HEK293T (cell line): ENCODE results near the gene MGST1.
"Not testable (repeated sequence)": the region's sequence is repeated elsewhere in the genome, so short reads cannot be mapped to it uniquely, and the experiment has no call there.

Experiments used
- CTCF ChIA-PET: fragments of 350-600 bp; formaldehyde crosslinking; extraction: SDS; loops from one replicate; lab custom pipeline; 2021; ENCODE audit warnings: antibody characterized with exemption, inconsistent platforms; lab: Yijun Ruan, JAX
- POLR2A ChIA-PET: fragments of 350-600 bp; formaldehyde crosslinking; extraction: SDS; loops from one replicate; lab custom pipeline; 2020; ENCODE audit warnings: antibody characterized with exemption, inconsistent platforms; lab: Yijun Ruan, JAX
- DNase-seq: peaks from one replicate; pipeline ENCODE4 v3.0.0; 2012; ENCODE audit warnings: mixed read lengths; ENCODE audit errors: extremely low spot score
- ARNT ChIP-seq: fragments of 450-650 bp; IDR thresholded peaks from 2 replicates; pipeline ENCODE4 v1.6.1; 2017; ENCODE audit warnings: mild to moderate bottlenecking
- BHLHE40 ChIP-seq: fragments of 450-650 bp; IDR thresholded peaks from 2 replicates; pipeline ENCODE4 v1.6.1; 2016; ENCODE audit warnings: mild to moderate bottlenecking, moderate library complexity, borderline replicate concordance
- CTBP1 ChIP-seq: fragments of 450-650 bp; IDR thresholded peaks from 2 replicates; pipeline ENCODE4 v1.6.1; 2016; ENCODE audit warnings: borderline replicate concordance
- ELF4 ChIP-seq: fragments of 450-650 bp; IDR thresholded peaks from 2 replicates; pipeline ENCODE4 v1.6.1; 2017; ENCODE audit warnings: antibody characterized with exemption
- FOXA1 ChIP-seq: fragments of 450-650 bp; IDR thresholded peaks from 2 replicates; pipeline ENCODE4 v1.6.1; 2016; ENCODE audit warnings: mild to moderate bottlenecking
- FOXK2 ChIP-seq: fragments of 450-650 bp; IDR thresholded peaks from 2 replicates; pipeline ENCODE4 v1.6.1; 2016; ENCODE audit warnings: mild to moderate bottlenecking
- FOXM1 ChIP-seq: fragments of 450-650 bp; IDR thresholded peaks from 2 replicates; pipeline ENCODE4 v1.6.1; 2017; ENCODE audit warnings: mild to moderate bottlenecking, borderline replicate concordance
- HDGF ChIP-seq: fragments of 450-650 bp; IDR thresholded peaks from 2 replicates; pipeline ENCODE4 v1.6.1; 2017; ENCODE audit warnings: antibody characterized with exemption, borderline replicate concordance
- L3MBTL2 ChIP-seq: fragments of 450-650 bp; conservative IDR thresholded peaks from 2 replicates; pipeline ENCODE4 v1.6.1; 2016; ENCODE audit warnings: mild to moderate bottlenecking
- LEF1 ChIP-seq: fragments of 450-650 bp; IDR thresholded peaks from 2 replicates; pipeline ENCODE4 v1.6.1; 2017; ENCODE audit warnings: mild to moderate bottlenecking, borderline replicate concordance
- NFRKB ChIP-seq: fragments of 450-650 bp; IDR thresholded peaks from 2 replicates; pipeline ENCODE4 v1.6.1; 2016; ENCODE audit warnings: mild to moderate bottlenecking, moderate library complexity
- PKNOX1 ChIP-seq: fragments of 450-650 bp; IDR thresholded peaks from 2 replicates; pipeline ENCODE4 v1.6.1; 2016
- SP1 ChIP-seq: fragments of 450-650 bp; IDR thresholded peaks from 2 replicates; pipeline ENCODE4 v1.6.1; 2017
- SUZ12 ChIP-seq: fragments of 450-650 bp; IDR thresholded peaks from 2 replicates; pipeline ENCODE4 v1.6.1; 2016; ENCODE audit warnings: mild to moderate bottlenecking
- TARDBP ChIP-seq: fragments of 450-650 bp; IDR thresholded peaks from 2 replicates; pipeline ENCODE4 v1.6.1; 2016
- ZNF384 ChIP-seq: fragments of 450-650 bp; IDR thresholded peaks from 2 replicates; pipeline ENCODE4 v1.6.1; 2016

MGST1 gene

DNA sequence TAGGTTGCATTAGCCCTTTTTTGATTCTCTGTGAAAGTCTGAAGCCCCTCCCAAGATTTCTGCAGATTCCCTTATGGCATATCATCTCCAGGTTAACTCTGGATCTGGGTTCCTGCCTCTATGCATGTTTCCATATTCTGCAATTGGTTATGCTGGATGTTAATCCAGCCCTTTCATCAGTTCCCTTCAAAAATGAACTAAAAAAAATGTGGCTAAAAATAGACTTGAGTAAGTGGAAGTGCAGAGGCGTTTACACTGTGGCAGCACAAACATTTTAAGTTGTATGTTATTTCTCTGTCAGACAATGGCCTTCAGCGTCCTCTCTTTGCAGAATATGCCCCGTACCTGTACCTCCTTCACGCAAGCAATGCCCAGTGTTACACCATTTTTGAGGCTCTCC lies 11.4 kb downstream of the MGST1 start:
- TF ChIP-seq BHLHE40 (no peak), NFRKB (no peak), L3MBTL2 (no peak), FOXK2 (no peak), ZNF384 (no peak), CTBP1 (no peak), ELF4 (no peak), LEF1 (no peak), FOXA1 (no peak), ARNT (no peak), SP1 (no peak), FOXM1 (no peak)
- CTCF ChIA-PET, result no interaction called here
- POLR2A ChIA-PET, result no interaction called here
- no peak for DNase-seq

GRCh38 chr12:16359512-16360491 lies 12.4 kb downstream of the MGST1 start:
- TF ChIP-seq PKNOX1, result no peak
- no peak for TF ChIP-seq HDGF
- TF ChIP-seq BHLHE40, result no peak
- no peak for TF ChIP-seq LEF1
- TF ChIP-seq CTBP1, result no peak
- TF ChIP-seq FOXA1, result no peak
- TF ChIP-seq NFRKB, result no peak
- TF ChIP-seq FOXM1, result no peak
- no peak for TF ChIP-seq SUZ12
- peak; percentile 68 for DNase-seq
- POLR2A ChIA-PET, result no interaction called here

DNA sequence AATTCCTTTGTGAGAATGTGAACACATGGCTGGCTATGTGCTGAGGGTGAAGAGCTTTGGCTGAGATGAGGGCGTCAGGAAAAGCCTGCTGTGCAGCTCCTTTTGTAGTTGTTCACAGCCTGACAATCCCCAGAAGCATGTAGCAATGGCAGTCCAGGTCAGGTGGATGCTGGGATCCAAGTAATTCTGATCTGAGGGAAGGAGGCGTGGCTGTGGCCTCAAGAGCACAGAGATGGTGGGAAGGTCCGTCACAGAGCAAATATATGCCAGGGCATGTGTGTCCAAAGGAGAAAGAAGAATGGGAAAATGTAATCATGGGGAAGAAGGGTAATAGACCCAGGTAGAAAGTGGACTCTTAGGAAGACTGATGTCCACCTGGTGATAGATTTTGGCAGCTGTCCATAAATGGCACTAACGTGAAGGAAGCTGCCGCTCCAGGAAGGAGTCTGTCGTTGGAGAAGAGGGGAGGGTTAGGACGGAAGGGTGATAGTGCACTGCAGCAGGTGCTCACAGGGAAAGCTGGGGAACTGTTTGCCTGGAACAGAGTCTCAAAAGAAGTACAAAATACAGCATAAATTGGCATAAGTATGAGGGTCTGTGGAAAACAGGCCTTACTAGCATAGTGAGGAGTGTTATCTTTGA lies 13.8 kb downstream of the MGST1 start:
- ChIA-PET CTCF (interaction anchor here (0.6 to 1.2 kb wide), 2 partner anchors 8 to 9 kb away, joined by 3 to 4 read pairs; no protein-coding TSS in a partner anchor), POLR2A (no interaction called here)
- no peak for DNase-seq
- TF ChIP-seq BHLHE40 (no peak), TARDBP (no peak), SP1 (no peak)

More at GRCh38 chr12:16359512-16360491, 12.4 kb downstream of the MGST1 start:
- CTCF ChIA-PET, result interaction anchor here (0.6 to 1.2 kb wide), 2 partner anchors 8 to 333 kb away, joined by 3 to 4 read pairs; no protein-coding TSS in a partner anchor

DNA sequence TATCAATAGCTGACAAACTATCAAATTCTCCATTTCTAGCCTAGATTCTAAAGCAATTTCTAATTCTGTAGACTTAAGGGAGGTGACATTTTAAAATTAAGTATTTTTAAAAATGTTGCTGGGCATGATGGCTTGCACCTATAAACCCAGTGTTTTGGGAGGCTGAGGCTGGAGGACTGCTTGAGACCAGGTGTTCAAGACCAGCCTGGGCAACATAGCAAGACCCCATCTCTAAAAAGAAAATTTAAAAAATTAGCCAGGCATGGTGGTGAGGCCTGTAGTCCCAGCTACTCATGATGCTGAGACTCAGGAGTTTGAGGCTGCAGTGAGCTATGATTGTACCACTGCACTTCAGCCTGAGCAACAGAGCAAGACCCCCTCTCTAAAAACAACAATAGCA lies 15.1 kb downstream of the MGST1 start:
- ChIA-PET CTCF (no interaction called here), POLR2A (no interaction called here)
- no peak for TF ChIP-seq FOXM1
- no peak for TF ChIP-seq SUZ12
- DNase-seq, result no peak

DNA sequence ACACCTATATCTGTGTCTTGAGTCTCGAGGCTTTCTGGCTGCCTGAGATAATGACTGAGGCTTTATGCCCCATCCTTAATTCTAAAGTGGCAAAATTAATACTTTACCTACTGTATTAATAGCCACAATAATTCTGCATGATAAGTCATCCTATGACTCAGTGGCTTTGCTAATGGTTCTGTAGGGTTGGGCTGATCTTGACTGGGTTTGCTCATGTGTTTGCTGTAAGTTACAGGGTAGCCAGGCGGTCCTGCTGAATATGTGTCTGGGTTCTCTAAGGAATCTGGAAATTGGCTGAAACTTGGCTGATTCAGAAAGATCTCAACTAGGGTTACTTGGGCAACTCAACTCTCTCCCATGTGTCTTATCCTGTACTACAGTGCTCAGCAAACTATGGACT lies 21.7 kb downstream of the MGST1 start:
- POLR2A ChIA-PET, result no interaction called here
- CTCF ChIA-PET, result no interaction called here
- TF ChIP-seq NFRKB, result no peak
- no peak for TF ChIP-seq FOXM1
- TF ChIP-seq SP1, result no peak
- TF ChIP-seq FOXA1, result no peak
- no peak for TF ChIP-seq HDGF
- no peak for TF ChIP-seq PKNOX1
- TF ChIP-seq CTBP1, result no peak
- no peak for TF ChIP-seq BHLHE40
- no peak for TF ChIP-seq L3MBTL2
- no peak for TF ChIP-seq ZNF384
- TF ChIP-seq SUZ12, result no peak
- no peak for TF ChIP-seq ELF4
- no peak for DNase-seq

- ChIA-PET POLR2A (no interaction called here), CTCF (no interaction called here)
- DNase-seq, result no peak
- TF ChIP-seq ARNT, result no peak
- TF ChIP-seq HDGF, result no peak
- TF ChIP-seq ELF4, result no peak
- TF ChIP-seq SUZ12, result no peak
- TF ChIP-seq BHLHE40, result no peak
- TF ChIP-seq SP1, result no peak
- no peak for TF ChIP-seq L3MBTL2
- no peak for TF ChIP-seq TARDBP
- no peak for TF ChIP-seq CTBP1
- TF ChIP-seq FOXM1, result no peak
- no peak for TF ChIP-seq LEF1
- TF ChIP-seq FOXA1, result no peak
- no peak for TF ChIP-seq FOXK2
Measured at GRCh38 chr12:16370096-16370495, 22.7 kb downstream of the MGST1 start.

- POLR2A ChIA-PET, DNase-seq: not testable (repeated sequence)
- CTCF ChIA-PET, result interaction anchor here (0.7 kb wide), 1 partner anchor 222 kb away, joined by 3 read pairs; no protein-coding TSS in a partner anchor
Measured at GRCh38 chr12:16382652-16383312, 35.3 kb downstream of the MGST1 start.
